Measurements from ENCODE around the gene NACAD.

The NACAD gene

GRCh38 chr7:45088821-45089340 lies at the start of gene NACAD:
NACAD (minus strand) TSS chr7:45088969; CDS start chr7:45088894, 75 bp downstream.
- DNase-seq (ENCODE audit: low spot score), result no peak

GRCh38 chr7:45136106-45137060 lies 47.6 kb upstream of the NACAD start:
- no peak for DNase-seq (ENCODE audit: low spot score)

GRCh38 chr7:45133877-45134276 lies 45.1 kb upstream of the NACAD start:
- no peak for DNase-seq (ENCODE audit: low spot score)

GRCh38 chr7:45133352-45133751 lies 44.6 kb upstream of the NACAD start:
- no peak for DNase-seq (ENCODE audit: low spot score)

- DNase-seq (ENCODE audit: low spot score), result no peak
Observed at GRCh38 chr7:45132708-45133320, 44.0 kb upstream of the NACAD start.

GRCh38 chr7:45131891-45132290 lies 43.1 kb upstream of the NACAD start:
- DNase-seq (ENCODE audit: low spot score), result no peak

GRCh38 chr7:45130910-45131309 lies 42.1 kb upstream of the NACAD start:
- no peak for DNase-seq (ENCODE audit: low spot score)

- DNase-seq (ENCODE audit: low spot score), result no peak
Observed at GRCh38 chr7:45129906-45130305, 41.1 kb upstream of the NACAD start.

- DNase-seq (ENCODE audit: low spot score), result no peak
Observed at GRCh38 chr7:45129181-45129800, 40.5 kb upstream of the NACAD start.

- no peak for DNase-seq (ENCODE audit: low spot score)
Observed at GRCh38 chr7:45126920-45127319, 38.2 kb upstream of the NACAD start.

- DNase-seq (ENCODE audit: low spot score), result no peak
Observed at GRCh38 chr7:45126201-45126600, 37.4 kb upstream of the NACAD start.

GRCh38 chr7:45125193-45125904 lies 36.6 kb upstream of the NACAD start:
- DNase-seq (ENCODE audit: low spot score), result no peak

GRCh38 chr7:45123913-45124710 lies 35.3 kb upstream of the NACAD start:
- no peak for DNase-seq (ENCODE audit: low spot score)

- DNase-seq (ENCODE audit: low spot score), result no peak
Observed at GRCh38 chr7:45122975-45123860, 34.4 kb upstream of the NACAD start.

GRCh38 chr7:45119550-45119949 lies 30.8 kb upstream of the NACAD start:
- DNase-seq (ENCODE audit: low spot score), result no peak

- DNase-seq (ENCODE audit: low spot score), result no peak
Observed at GRCh38 chr7:45118889-45119331, 30.1 kb upstream of the NACAD start.

- DNase-seq (ENCODE audit: low spot score), result no peak
Observed at GRCh38 chr7:45118292-45118691, 29.5 kb upstream of the NACAD start.

- DNase-seq (ENCODE audit: low spot score), result no peak
Observed at GRCh38 chr7:45117582-45117981, 28.8 kb upstream of the NACAD start.

GRCh38 chr7:45116048-45116447 lies 27.3 kb upstream of the NACAD start:
- DNase-seq (ENCODE audit: low spot score), result no peak

GRCh38 chr7:45114926-45115325 lies 26.2 kb upstream of the NACAD start:
- no peak for DNase-seq (ENCODE audit: low spot score)
